DND-41 (cell line): ENCODE measurements around the gene KRTAP12-1.
"Not testable (repeated sequence)": the region's sequence is repeated elsewhere in the genome, so short reads cannot be mapped to it uniquely, and the experiment has no call there.

Experiments used
- ATAC-seq: fragments of 200-7000 bp; cut with Tn5 transposase; 3 replicates; pipeline ENCODE4 v1.9.1; 2021; ENCODE audit warnings: low read depth; ENCODE audit not compliant: insufficient read depth
- DNase-seq: peaks from one replicate; pipeline ENCODE4 v3.0.0-alpha.2; 2020
- H2AFZ ChIP-seq: 2 replicates; pipeline ENCODE4 v1.6.0; 2012; ENCODE audit warnings: low read depth, low read length
- H3K27ac ChIP-seq: 2 replicates; pipeline ENCODE4 v1.5.1; 2012; ENCODE audit warnings: low read length, inconsistent platforms
- H3K27me3 ChIP-seq: fragments of 200-600 bp; sonication (generic); 2 replicates; pipeline ENCODE4 v1.6.0; 2012; ENCODE audit warnings: low read length, mild to moderate bottlenecking, inconsistent platforms; ENCODE audit not compliant: insufficient read depth, poor library complexity
- H3K36me3 ChIP-seq: 2 replicates; pipeline ENCODE4 v1.5.1; 2012; ENCODE audit warnings: low read length, inconsistent platforms; ENCODE audit not compliant: insufficient read depth
- H3K4me1 ChIP-seq: 2 replicates; pipeline ENCODE4 v1.5.1; 2012; ENCODE audit warnings: mild to moderate bottlenecking, low read length; ENCODE audit not compliant: insufficient read depth
- H3K4me2 ChIP-seq: 2 replicates; pipeline ENCODE4 v1.6.0; 2012; ENCODE audit warnings: mild to moderate bottlenecking, moderate library complexity, low read length, inconsistent platforms; ENCODE audit not compliant: insufficient read depth
- H3K4me3 ChIP-seq, 2 experiments: fragments of 200-600 bp in 1 of 2; shearing (Covaris generic) in 1 of 2; 2 replicates each; pipeline ENCODE4 v1.5.1; 2012 to 2016; ENCODE audit warnings: inconsistent platforms in 2 of 2, low read length in 2 of 2, mild to moderate bottlenecking in 2 of 2, low read depth in 1 of 2, moderate library complexity in 1 of 2
- H3K79me2 ChIP-seq: 2 replicates; pipeline ENCODE4 v1.6.0; 2012; ENCODE audit warnings: low read length, inconsistent platforms; ENCODE audit not compliant: insufficient read depth
- H3K9ac ChIP-seq: 2 replicates; pipeline ENCODE4 v1.6.0; 2012; ENCODE audit warnings: low read depth, mild to moderate bottlenecking, inconsistent platforms, low read length, moderate library complexity
- H3K9me3 ChIP-seq: 2 replicates; pipeline ENCODE4 v1.5.1; 2012; ENCODE audit warnings: low read length, moderate library complexity, mild to moderate bottlenecking, inconsistent platforms; ENCODE audit not compliant: insufficient read depth, severe bottlenecking
- H4K20me1 ChIP-seq: 2 replicates; pipeline ENCODE4 v1.6.0; 2012; ENCODE audit warnings: low read length; ENCODE audit not compliant: insufficient read depth
- EZH2 ChIP-seq: IDR thresholded peaks from 3 replicates; pipeline ENCODE4 v1.6.1; 2012; ENCODE audit warnings: borderline replicate concordance, low read depth, mild to moderate bottlenecking, moderate library complexity, low read length, inconsistent platforms; ENCODE audit not compliant: severe bottlenecking
- TF ChIP-seq, protein P1 (sequence below): IDR thresholded peaks from 2 replicates; pipeline ENCODE4 v1.5.1; 2012; ENCODE audit warnings: borderline replicate concordance, low read length, moderate library complexity, mild to moderate bottlenecking; ENCODE audit not compliant: poor library complexity, severe bottlenecking; ENCODE audit errors: extremely low read depth

Gene KRTAP12-1

DNA sequence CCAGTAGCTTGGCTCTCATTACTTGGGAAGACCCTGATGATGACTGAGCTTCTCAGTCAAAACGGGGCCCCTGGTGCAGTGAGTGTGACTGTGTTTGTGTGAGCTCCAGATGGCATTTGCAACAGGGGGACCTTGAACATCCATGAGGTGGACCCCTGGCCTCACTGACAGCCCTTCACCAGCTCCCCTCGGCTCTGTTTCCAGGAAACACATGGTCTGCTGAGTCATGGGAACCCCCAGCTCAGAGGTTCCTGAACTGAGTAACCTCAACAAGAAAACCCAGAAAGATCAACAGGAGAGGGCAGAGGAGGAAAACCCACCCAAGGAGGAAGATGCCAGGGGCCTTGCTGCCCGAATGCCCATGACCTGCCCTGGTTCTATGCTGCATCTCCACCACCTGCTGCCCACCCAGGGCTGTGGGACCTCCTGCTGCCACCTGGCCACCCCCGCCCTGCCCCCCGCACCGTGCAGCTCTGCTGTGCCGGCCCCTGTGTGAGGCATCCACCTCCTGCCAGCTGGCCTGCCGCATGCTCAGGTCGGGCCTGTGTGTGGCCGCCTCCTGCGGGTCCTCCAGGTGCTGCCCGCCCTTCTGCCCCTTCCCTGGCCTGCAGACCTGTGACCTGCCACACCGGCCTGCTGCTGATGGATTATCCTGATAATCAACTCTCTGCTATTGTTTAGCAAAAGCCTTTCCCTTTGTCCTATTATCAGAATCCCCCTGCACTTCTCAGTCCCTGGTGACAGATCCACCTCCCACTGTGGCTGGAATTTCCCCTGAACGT, 4.2 kb upstream of the KRTAP12-1 start:
- Histone ChIP-seq H3K27ac (no peak overlapping the region), H3K4me3 (no peak overlapping the region)

DNA sequence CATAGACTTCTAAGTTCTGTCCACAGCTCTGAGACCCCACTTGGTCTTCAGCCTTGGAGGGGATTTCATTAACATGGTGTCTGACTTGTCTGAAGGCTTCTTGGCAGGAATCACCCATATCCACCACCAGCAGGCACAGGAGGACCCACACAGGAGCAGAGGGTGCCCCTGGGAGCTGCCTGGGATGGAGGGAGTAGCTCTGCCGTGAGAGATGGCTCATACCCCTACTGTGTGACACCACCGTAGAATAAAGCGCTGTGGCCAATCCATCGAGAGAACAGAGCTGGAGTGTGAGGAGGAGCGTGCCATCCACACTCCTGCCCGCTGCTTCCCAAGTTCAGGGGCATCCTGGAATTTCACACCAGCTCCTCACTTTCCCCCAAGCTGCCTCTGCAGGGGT, 3.1 kb upstream of the KRTAP12-1 start:
- not testable (repeated sequence) for H3K9me3 ChIP-seq, DNase-seq, H3K4me2 ChIP-seq, ATAC-seq, H3K4me3 ChIP-seq, H3K27me3 ChIP-seq, H4K20me1 ChIP-seq, H3K27ac ChIP-seq, H3K36me3 ChIP-seq, H3K9ac ChIP-seq, H2AFZ ChIP-seq, H3K79me2 ChIP-seq, H3K4me1 ChIP-seq

More for the DNA sequence above, 4.2 kb upstream of the KRTAP12-1 start:
- Histone ChIP-seq H3K4me2 (no peak overlapping the region), H4K20me1 (no peaks in the 10 kb centered on the region), H3K27me3 (no peaks in the 10 kb centered on the region), H3K9me3 (no peaks in the 10 kb centered on the region), H3K9ac (no peak overlapping the region), H3K79me2 (no peaks in the 10 kb centered on the region), H3K4me1 (no peaks in the 10 kb centered on the region), H2AFZ (no peak overlapping the region), H3K36me3 (no peaks in the 10 kb centered on the region)
- ATAC-seq (no peak), DNase-seq (no peak)
- no peak for TF ChIP-seq EZH2
- TF ChIP-seq, protein P1, sequence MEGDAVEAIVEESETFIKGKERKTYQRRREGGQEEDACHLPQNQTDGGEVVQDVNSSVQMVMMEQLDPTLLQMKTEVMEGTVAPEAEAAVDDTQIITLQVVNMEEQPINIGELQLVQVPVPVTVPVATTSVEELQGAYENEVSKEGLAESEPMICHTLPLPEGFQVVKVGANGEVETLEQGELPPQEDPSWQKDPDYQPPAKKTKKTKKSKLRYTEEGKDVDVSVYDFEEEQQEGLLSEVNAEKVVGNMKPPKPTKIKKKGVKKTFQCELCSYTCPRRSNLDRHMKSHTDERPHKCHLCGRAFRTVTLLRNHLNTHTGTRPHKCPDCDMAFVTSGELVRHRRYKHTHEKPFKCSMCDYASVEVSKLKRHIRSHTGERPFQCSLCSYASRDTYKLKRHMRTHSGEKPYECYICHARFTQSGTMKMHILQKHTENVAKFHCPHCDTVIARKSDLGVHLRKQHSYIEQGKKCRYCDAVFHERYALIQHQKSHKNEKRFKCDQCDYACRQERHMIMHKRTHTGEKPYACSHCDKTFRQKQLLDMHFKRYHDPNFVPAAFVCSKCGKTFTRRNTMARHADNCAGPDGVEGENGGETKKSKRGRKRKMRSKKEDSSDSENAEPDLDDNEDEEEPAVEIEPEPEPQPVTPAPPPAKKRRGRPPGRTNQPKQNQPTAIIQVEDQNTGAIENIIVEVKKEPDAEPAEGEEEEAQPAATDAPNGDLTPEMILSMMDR, result no peak

DNA sequence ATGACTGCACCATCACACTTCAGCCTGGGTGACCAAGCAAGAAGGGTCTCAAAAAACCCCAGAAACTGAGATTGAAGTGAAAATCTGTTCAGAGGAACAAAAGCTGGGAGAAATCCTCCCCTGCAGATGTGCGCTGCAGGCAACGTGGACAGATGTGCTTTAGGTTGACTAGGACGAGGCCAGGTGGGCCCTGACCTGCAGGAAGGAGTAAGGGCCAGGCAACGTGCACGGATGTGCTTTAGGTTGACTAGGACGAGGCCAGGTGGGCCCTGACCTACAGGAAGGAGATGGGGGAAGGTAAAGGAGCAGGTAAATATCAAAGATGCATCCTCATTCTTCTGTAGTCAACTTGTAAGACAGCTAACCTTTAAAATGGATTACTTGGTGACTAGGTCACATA, 2.5 kb upstream of the KRTAP12-1 start:
- ATAC-seq, result no peak
- no peak overlapping the region for H3K27ac ChIP-seq
- no peak for TF ChIP-seq EZH2
- TF ChIP-seq, protein P1, result no peak

DNA sequence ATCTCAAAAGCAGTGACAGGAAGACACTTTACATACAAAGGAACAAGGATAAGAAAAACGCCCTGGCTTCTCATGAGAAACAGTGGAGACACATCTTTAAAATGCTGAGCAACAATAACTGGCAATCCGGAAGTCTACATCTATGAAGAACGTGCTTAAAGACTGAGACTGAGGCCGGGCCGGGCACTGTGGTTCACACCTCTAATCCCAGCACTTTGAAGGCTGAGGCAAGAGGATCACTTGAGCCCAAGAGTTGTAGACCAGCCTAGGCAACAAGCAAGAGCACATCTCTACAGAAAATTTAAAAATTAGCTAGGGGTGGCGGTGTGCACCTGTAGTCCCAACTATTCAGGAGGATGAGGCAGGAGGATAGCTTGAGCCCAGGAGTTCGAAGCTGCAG, 2.1 kb upstream of the KRTAP12-1 start:
- TF ChIP-seq EZH2, result no peak
- TF ChIP-seq, protein P1, result no peak
- Histone ChIP-seq H3K4me1 (no peaks in the 10 kb centered on the region), H3K36me3 (no peaks in the 10 kb centered on the region), H3K9ac (no peak overlapping the region), H3K27ac (no peak overlapping the region), H3K9me3 (no peaks in the 10 kb centered on the region), H2AFZ (no peak overlapping the region), H4K20me1 (no peaks in the 10 kb centered on the region), H3K4me3 (no peak overlapping the region), H3K27me3 (no peaks in the 10 kb centered on the region), H3K79me2 (no peaks in the 10 kb centered on the region), H3K4me2 (no peak overlapping the region)
- ATAC-seq (no peak), DNase-seq (no peak)

More for the DNA sequence above, 2.5 kb upstream of the KRTAP12-1 start:
- DNase-seq, result no peak
- H3K27me3 ChIP-seq, result no peaks in the 10 kb centered on the region
- H3K79me2 ChIP-seq, result no peaks in the 10 kb centered on the region
- H3K4me3 ChIP-seq, result no peak overlapping the region
- H2AFZ ChIP-seq, result no peak overlapping the region
- H3K9me3 ChIP-seq, result no peaks in the 10 kb centered on the region
- no peaks in the 10 kb centered on the region for H3K36me3 ChIP-seq
- no peak overlapping the region for H3K9ac ChIP-seq
- H4K20me1 ChIP-seq, result no peaks in the 10 kb centered on the region
- no peaks in the 10 kb centered on the region for H3K4me1 ChIP-seq
- H3K4me2 ChIP-seq, result no peak overlapping the region
